Gastrocnemius medialis (tissue), 4 donors: ENCODE measurements around the gene C2orf76.

Source experiments
- CTCF ChIP-seq, 5 experiments: fragments of 450-650 bp in 3 of 5; fragments of 200-600 bp in 2 of 5; sonication (generic) in 2 of 5; IDR thresholded peaks in 4 of 5; conservative IDR thresholded peaks in 1 of 5; 1 replicate in 4 of 5; 2 replicates in 1 of 5; pipeline ENCODE4 v1.5.1; 2016 to 2019; ENCODE audit warnings: antibody characterized with exemption in 5 of 5, mild to moderate bottlenecking in 3 of 5, moderate library complexity in 3 of 5
- POLR2A ChIP-seq, 2 donors: fragments of 450-650 bp; IDR thresholded peaks; one replicate each; pipeline ENCODE4 v1.6.1; 2017; ENCODE audit warnings: antibody characterized with exemption in 2 of 2, mild to moderate bottlenecking in 2 of 2, moderate library complexity in 2 of 2

GRCh38 chr2:119377294-119377992 lies 10.8 kb upstream of the C2orf76 start:
- no peak for TF ChIP-seq CTCF (IDR thresholded peaks at IDR 0.05 in 4 of 5, conservative IDR thresholded peaks at IDR 0.05 in 1 of 5)
- TF ChIP-seq POLR2A (IDR thresholded peaks at IDR 0.05), result no peak
